ENCODE data around the gene SNRK.

SNRK gene

DNA sequence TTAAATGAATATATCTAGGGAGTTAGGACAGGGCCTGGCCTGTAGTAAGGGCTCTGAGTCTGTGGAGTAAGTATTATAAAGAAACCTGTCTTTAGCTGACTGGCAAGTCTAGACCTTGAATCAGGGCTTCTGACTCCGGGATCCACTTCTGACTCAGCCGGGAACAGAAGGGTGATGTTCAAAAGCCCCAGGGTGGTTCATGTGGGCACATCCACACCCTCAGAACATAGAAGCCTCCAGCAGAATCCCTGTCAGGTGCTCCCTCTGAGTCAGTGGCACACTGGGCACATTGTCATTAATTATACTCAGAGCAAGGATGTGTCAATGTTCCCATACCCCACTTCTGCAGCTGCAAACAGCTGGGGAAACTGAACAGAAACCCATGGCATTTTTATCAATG is 26.7 kb upstream of the SNRK start:
- Histone ChIP-seq H4K20me1 (ENCODE audit: insufficient read depth, low read length, poor library complexity, severe bottlenecking) (no peaks in the 10 kb centered on the region), H3K9me2 (replicated peaks; ENCODE audit: low read depth, low read length) (no peaks in the 10 kb centered on the region), H3K4me1 (ENCODE audit: insufficient read depth, low read length, poor library complexity, severe bottlenecking) (no peaks in the 10 kb centered on the region), H2AFZ (ENCODE audit: low read length) (no peak overlapping the region), H3K36me3 (ENCODE audit: insufficient read depth, low read length) (no peaks in the 10 kb centered on the region), H3K27me3 (ENCODE audit: insufficient read depth, low read length, poor library complexity, severe bottlenecking) (no peaks in the 10 kb centered on the region), H3K9ac (ENCODE audit: low read depth, low read length, poor library complexity, severe bottlenecking) (no peak overlapping the region), H3K4me2 (ENCODE audit: low read depth, low read length, poor library complexity, severe bottlenecking) (no peak overlapping the region), H3F3A (ENCODE audit: low read depth) (no peaks in the 10 kb centered on the region), H3K79me2 (ENCODE audit: insufficient read depth, low read length) (no peaks in the 10 kb centered on the region), H3K4me3 (ENCODE audit: low read length, poor library complexity, severe bottlenecking) (no peak overlapping the region), H3K9me3 (ENCODE audit: insufficient read depth, low read depth, low read length) (no peaks in the 10 kb centered on the region)
- TF ChIP-seq, protein P1, sequence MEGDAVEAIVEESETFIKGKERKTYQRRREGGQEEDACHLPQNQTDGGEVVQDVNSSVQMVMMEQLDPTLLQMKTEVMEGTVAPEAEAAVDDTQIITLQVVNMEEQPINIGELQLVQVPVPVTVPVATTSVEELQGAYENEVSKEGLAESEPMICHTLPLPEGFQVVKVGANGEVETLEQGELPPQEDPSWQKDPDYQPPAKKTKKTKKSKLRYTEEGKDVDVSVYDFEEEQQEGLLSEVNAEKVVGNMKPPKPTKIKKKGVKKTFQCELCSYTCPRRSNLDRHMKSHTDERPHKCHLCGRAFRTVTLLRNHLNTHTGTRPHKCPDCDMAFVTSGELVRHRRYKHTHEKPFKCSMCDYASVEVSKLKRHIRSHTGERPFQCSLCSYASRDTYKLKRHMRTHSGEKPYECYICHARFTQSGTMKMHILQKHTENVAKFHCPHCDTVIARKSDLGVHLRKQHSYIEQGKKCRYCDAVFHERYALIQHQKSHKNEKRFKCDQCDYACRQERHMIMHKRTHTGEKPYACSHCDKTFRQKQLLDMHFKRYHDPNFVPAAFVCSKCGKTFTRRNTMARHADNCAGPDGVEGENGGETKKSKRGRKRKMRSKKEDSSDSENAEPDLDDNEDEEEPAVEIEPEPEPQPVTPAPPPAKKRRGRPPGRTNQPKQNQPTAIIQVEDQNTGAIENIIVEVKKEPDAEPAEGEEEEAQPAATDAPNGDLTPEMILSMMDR (conservative IDR thresholded peaks at IDR 0.05; ENCODE audit: low read length) = no peak
- TF ChIP-seq EZH2phosphoT487 (IDR thresholded peaks at IDR 0.05; ENCODE audit: borderline replicate concordance) = no peak

DNA sequence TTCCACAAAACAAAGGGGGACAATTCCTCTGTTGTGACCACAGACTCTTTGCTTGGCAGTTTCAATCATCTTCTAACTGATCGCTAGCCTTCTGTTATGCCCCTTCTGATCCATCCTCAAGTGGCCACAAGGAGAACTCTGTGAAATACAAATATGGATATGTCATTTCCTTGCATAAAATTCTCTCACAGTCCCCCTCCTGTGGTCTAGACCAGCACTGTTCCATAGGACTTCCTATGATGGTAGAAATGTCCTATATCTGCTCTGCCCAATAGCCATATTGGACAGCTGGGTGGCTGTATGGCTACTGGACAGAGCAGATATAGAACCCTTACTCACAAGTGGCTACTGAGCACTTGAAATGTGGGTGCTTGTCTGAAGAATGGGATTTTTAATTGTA is 25.9 kb upstream of the SNRK start:
- TF ChIP-seq EZH2phosphoT487 (IDR thresholded peaks at IDR 0.05; ENCODE audit: borderline replicate concordance) = no peak
- TF ChIP-seq, protein P1 (conservative IDR thresholded peaks at IDR 0.05; ENCODE audit: low read length) = peak; percentile 37; the same call in 1 of the 2 replicates

DNA sequence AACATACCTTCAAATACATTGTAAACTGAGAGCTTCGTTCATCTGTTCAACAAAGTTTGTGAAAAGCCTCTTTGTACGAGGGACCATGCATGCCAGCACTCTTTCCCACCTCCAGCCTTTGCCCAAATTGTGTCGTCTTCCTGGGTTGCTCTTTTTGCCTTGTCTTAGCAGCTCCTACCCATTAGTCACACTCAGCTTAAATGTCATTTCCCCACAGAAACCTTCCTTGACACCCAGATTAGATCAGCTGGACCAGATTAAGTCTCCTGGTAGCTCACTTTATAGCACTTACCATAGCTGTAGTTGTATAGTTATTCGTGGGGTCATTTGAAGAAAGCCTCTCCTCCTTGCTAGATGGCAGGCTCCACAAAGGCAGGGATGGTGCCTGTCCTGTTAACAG is 24.1 kb upstream of the SNRK start:
- Histone ChIP-seq H3K36me3 (ENCODE audit: insufficient read depth, low read length) (no peaks in the 10 kb centered on the region), H3F3A (ENCODE audit: low read depth) (no peaks in the 10 kb centered on the region), H2AFZ (ENCODE audit: low read length) (no peak overlapping the region), H3K4me2 (ENCODE audit: low read depth, low read length, poor library complexity, severe bottlenecking) (no peak overlapping the region), H3K27me3 (ENCODE audit: insufficient read depth, low read length, poor library complexity, severe bottlenecking) (no peaks in the 10 kb centered on the region), H3K79me2 (ENCODE audit: insufficient read depth, low read length) (no peaks in the 10 kb centered on the region), H3K9ac (ENCODE audit: low read depth, low read length, poor library complexity, severe bottlenecking) (no peak overlapping the region), H3K9me2 (replicated peaks; ENCODE audit: low read depth, low read length) (no peaks in the 10 kb centered on the region), H3K4me3 (ENCODE audit: low read length, poor library complexity, severe bottlenecking) (no peak overlapping the region), H3K9me3 (ENCODE audit: insufficient read depth, low read depth, low read length) (no peaks in the 10 kb centered on the region), H4K20me1 (ENCODE audit: insufficient read depth, low read length, poor library complexity, severe bottlenecking) (no peaks in the 10 kb centered on the region), H3K4me1 (ENCODE audit: insufficient read depth, low read length, poor library complexity, severe bottlenecking) (no peaks in the 10 kb centered on the region)
- no peak for TF ChIP-seq EZH2phosphoT487 (IDR thresholded peaks at IDR 0.05; ENCODE audit: borderline replicate concordance)
- TF ChIP-seq, protein P1 (conservative IDR thresholded peaks at IDR 0.05; ENCODE audit: low read length) = no peak

More for the DNA sequence above, 25.9 kb upstream of the SNRK start:
- Histone ChIP-seq H3K9me3 (ENCODE audit: insufficient read depth, low read depth, low read length) (no peaks in the 10 kb centered on the region), H4K20me1 (ENCODE audit: insufficient read depth, low read length, poor library complexity, severe bottlenecking) (no peaks in the 10 kb centered on the region), H3F3A (ENCODE audit: low read depth) (no peaks in the 10 kb centered on the region), H3K79me2 (ENCODE audit: insufficient read depth, low read length) (no peaks in the 10 kb centered on the region), H3K9ac (ENCODE audit: low read depth, low read length, poor library complexity, severe bottlenecking) (no peak overlapping the region), H3K9me2 (replicated peaks; ENCODE audit: low read depth, low read length) (no peaks in the 10 kb centered on the region), H3K36me3 (ENCODE audit: insufficient read depth, low read length) (no peaks in the 10 kb centered on the region), H3K27me3 (ENCODE audit: insufficient read depth, low read length, poor library complexity, severe bottlenecking) (no peaks in the 10 kb centered on the region), H2AFZ (ENCODE audit: low read length) (no peak overlapping the region), H3K4me2 (ENCODE audit: low read depth, low read length, poor library complexity, severe bottlenecking) (no peak overlapping the region), H3K4me3 (ENCODE audit: low read length, poor library complexity, severe bottlenecking) (no peak overlapping the region), H3K4me1 (ENCODE audit: insufficient read depth, low read length, poor library complexity, severe bottlenecking) (no peaks in the 10 kb centered on the region)
